ENCODE measurements around the gene HMG20B. TPM values are rescaled to one million over a fixed set of nuclear protein-coding genes. Genes with fewer than 3 reads are reported as not detected.

Gene HMG20B
- total RNA-seq, 1 donor from 2014 or later = 92.8 TPM

GRCh38 chr19:3573162-3573857 is 566 bp downstream of the HMG20B start:
- Histone ChIP-seq H3K4me3 (peak overlapping the region; percentile 90 to 92), H3K4me1 (peaks cover 34% of the 10 kb centered on the region)
- no peak for DNase-seq (ENCODE audit: extremely low spot score in 2 of 2)

GRCh38 chr19:3573858-3574637 is 1.3 kb downstream of the HMG20B start:
- Histone ChIP-seq H3K9me3 (no peaks in the 10 kb centered on the region), H3K27ac (no peak overlapping the region), H3K27me3 (no peaks in the 10 kb centered on the region), H3K4me1 (peaks cover 34% of the 10 kb centered on the region), H3K4me3 (peak overlapping the region; percentile 90 to 92), H3K36me3 (no peaks in the 10 kb centered on the region)
- intact Hi-C loops (cut with DNase I) = no loop called here
- no peak for TF ChIP-seq POLR2A (IDR thresholded peaks at IDR 0.05)
- TF ChIP-seq CTCF (IDR thresholded peaks at IDR 0.05) = no peak
- peak in 1 of 2 donors; percentile 3 for TF ChIP-seq POLR2AphosphoS5 (IDR thresholded peaks at IDR 0.05; ENCODE audit: insufficient read depth in 1 of 2, low read depth in 1 of 2)
- peak in 1 of 2 donors; percentile 87 for DNase-seq (ENCODE audit: extremely low spot score in 2 of 2)

More at GRCh38 chr19:3573162-3573857, 566 bp downstream of the HMG20B start:
- Histone ChIP-seq H3K36me3 (no peaks in the 10 kb centered on the region), H3K9me3 (no peaks in the 10 kb centered on the region), H3K27me3 (no peaks in the 10 kb centered on the region), H3K27ac (peak overlapping the region; percentile 85)
- intact Hi-C loops (cut with DNase I) = no loop called here
- TF ChIP-seq POLR2A (IDR thresholded peaks at IDR 0.05) (no peak), POLR2AphosphoS5 (IDR thresholded peaks at IDR 0.05; ENCODE audit: insufficient read depth in 1 of 2, low read depth in 1 of 2) (no peak), CTCF (IDR thresholded peaks at IDR 0.05) (no peak)

GRCh38 chr19:3575260-3575741 is 2.6 kb downstream of the HMG20B start:
- H3K36me3 ChIP-seq = no peaks in the 10 kb centered on the region
- no peak overlapping the region for H3K27ac ChIP-seq
- H3K27me3 ChIP-seq = no peaks in the 10 kb centered on the region
- H3K4me1 ChIP-seq = peaks cover 34% of the 10 kb centered on the region
- DNase-seq (ENCODE audit: extremely low spot score in 2 of 2) = no peak
- H3K4me3 ChIP-seq = no peak overlapping the region
- no peaks in the 10 kb centered on the region for H3K9me3 ChIP-seq
- no peak for TF ChIP-seq POLR2AphosphoS5 (IDR thresholded peaks at IDR 0.05; ENCODE audit: insufficient read depth in 1 of 2, low read depth in 1 of 2)
- TF ChIP-seq POLR2A (IDR thresholded peaks at IDR 0.05) = no peak
- TF ChIP-seq CTCF (IDR thresholded peaks at IDR 0.05) = no peak
- intact Hi-C loops (cut with DNase I) = loop anchor here (5.0 kb wide), 1 partner anchor 42 kb away; no protein-coding TSS in a partner anchor

- TF ChIP-seq POLR2A (IDR thresholded peaks at IDR 0.05) (no peak), CTCF (IDR thresholded peaks at IDR 0.05) (no peak), POLR2AphosphoS5 (IDR thresholded peaks at IDR 0.05; ENCODE audit: insufficient read depth in 1 of 2, low read depth in 1 of 2) (no peak)
- Histone ChIP-seq H3K27ac (peak overlapping the region; percentile 54), H3K36me3 (no peaks in the 10 kb centered on the region), H3K9me3 (no peaks in the 10 kb centered on the region), H3K4me1 (peaks cover 34% of the 10 kb centered on the region), H3K4me3 (peak overlapping the region; percentile 35 to 51), H3K27me3 (no peaks in the 10 kb centered on the region)
- no peak for DNase-seq (ENCODE audit: extremely low spot score in 2 of 2)
- intact Hi-C loops (cut with DNase I) = loop anchor here (5.0 kb wide), 1 partner anchor 41 kb away; no protein-coding TSS in a partner anchor
These were observed 3.4 kb downstream of the HMG20B start for GRCh38 chr19:3575949-3576673.

Data from vagina (tissue), 2 donors.